Measurements from ENCODE around the gene ATAD3B.

ATAD3B gene

DNA sequence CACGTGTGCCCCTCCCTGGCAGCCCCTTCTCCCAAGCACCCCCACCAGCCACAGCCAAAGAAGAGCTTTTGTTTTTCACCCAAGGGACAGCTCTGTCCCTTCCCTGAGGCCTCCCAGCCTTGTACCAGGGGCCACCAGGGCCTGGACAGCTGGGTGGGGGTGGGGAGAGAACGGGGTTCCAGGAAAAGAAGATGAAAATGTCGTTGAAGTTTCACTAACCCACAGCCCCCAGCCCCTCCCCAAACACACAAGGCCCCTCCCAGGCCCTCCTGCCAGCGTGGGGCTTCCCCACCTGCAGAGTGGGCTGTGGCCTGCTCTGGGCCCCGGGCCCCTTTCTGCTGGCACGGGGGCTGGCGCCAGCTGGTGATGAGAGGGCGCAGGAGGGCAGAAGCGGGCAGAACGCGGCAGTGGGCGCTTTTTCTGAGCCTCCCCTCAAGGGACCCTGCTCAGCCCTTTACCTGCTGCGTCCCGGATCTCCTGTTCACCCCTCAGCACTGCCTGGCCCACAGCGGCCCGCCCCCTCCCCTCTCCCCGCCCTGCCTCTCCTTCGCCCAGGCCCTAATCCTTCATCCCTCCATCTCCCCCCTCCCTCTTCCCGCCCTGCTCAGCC is 45.0 kb upstream of the ATAD3B start (continued):
- no peak for TF ChIP-seq KLF8 (tag by site-specific recombination; IDR thresholded peaks at IDR 0.05)

DNA sequence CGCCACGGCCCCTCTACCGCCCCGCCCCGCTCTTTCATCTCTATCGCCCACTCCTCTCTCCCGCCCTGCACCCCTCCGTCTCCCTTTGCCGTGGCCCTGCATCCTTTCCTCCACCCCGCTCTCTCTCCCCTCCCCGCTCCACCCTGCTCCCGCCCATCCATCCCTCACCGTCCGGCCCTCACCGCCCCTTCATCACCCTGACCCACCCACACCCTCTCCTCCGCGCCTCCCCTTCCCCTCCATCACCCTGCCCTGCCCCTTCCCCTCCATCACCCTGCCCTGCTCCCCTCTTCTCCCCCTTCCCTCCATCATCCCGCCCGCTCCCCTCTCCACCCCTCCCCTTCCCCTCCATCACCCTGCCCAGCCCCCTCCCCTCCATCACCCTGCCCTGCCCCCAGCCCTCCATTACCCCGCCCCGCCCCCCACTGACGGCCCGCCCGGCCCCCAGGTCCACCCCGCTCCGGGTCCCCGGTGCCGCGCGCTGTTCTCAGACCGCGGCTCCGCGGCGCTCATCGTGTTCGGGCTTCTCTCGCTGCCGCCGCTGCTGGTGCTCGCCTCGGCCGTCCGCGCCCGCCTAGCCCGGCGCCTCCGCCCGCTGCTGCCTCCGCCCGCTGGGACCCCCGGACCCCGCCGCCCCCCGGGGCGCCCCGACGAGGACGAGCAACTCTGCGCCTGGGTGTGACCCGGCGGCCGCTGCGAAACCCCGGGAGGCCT is 44.3 kb upstream of the ATAD3B start:
- TF ChIP-seq, protein P1, sequence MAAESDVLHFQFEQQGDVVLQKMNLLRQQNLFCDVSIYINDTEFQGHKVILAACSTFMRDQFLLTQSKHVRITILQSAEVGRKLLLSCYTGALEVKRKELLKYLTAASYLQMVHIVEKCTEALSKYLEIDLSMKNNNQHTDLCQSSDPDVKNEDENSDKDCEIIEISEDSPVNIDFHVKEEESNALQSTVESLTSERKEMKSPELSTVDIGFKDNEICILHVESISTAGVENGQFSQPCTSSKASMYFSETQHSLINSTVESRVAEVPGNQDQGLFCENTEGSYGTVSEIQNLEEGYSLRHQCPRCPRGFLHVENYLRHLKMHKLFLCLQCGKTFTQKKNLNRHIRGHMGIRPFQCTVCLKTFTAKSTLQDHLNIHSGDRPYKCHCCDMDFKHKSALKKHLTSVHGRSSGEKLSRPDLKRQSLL (tag by site-specific recombination; IDR thresholded peaks at IDR 0.05) = peak; percentile 94; the same call in 1 of the 2 replicates
- no peak for TF ChIP-seq GFI1B (tag by site-specific recombination; IDR thresholded peaks at IDR 0.05)
- peak; percentile 66 for TF ChIP-seq SP3 (tag by site-specific recombination; IDR thresholded peaks at IDR 0.05)
- peak; percentile 89 for TF ChIP-seq ZNF366 (tag by site-specific recombination; conservative IDR thresholded peaks at IDR 0.05)
- peak; percentile 53; the same call in 1 of the 2 replicates for TF ChIP-seq ZBTB7A (tag by site-specific recombination; IDR thresholded peaks at IDR 0.05; ENCODE audit: low read depth)
- peak; percentile 90 for TF ChIP-seq KLF8 (tag by site-specific recombination; IDR thresholded peaks at IDR 0.05)
- peak; percentile 88 for TF ChIP-seq EGR2 (tag by site-specific recombination; IDR thresholded peaks at IDR 0.05; ENCODE audit: low read depth)
- TF ChIP-seq, protein P2, sequence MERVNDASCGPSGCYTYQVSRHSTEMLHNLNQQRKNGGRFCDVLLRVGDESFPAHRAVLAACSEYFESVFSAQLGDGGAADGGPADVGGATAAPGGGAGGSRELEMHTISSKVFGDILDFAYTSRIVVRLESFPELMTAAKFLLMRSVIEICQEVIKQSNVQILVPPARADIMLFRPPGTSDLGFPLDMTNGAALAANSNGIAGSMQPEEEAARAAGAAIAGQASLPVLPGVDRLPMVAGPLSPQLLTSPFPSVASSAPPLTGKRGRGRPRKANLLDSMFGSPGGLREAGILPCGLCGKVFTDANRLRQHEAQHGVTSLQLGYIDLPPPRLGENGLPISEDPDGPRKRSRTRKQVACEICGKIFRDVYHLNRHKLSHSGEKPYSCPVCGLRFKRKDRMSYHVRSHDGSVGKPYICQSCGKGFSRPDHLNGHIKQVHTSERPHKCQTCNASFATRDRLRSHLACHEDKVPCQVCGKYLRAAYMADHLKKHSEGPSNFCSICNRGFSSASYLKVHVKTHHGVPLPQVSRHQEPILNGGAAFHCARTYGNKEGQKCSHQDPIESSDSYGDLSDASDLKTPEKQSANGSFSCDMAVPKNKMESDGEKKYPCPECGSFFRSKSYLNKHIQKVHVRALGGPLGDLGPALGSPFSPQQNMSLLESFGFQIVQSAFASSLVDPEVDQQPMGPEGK (tag by site-specific recombination; IDR thresholded peaks at IDR 0.05) = peak; percentile 35; the same call in 1 of the 2 replicates
- TF ChIP-seq WT1 (tag by site-specific recombination; IDR thresholded peaks at IDR 0.05) = peak; percentile 81
- peak; percentile 75 for TF ChIP-seq SP7 (tag by site-specific recombination; IDR thresholded peaks at IDR 0.05)
- TF ChIP-seq, protein P3, sequence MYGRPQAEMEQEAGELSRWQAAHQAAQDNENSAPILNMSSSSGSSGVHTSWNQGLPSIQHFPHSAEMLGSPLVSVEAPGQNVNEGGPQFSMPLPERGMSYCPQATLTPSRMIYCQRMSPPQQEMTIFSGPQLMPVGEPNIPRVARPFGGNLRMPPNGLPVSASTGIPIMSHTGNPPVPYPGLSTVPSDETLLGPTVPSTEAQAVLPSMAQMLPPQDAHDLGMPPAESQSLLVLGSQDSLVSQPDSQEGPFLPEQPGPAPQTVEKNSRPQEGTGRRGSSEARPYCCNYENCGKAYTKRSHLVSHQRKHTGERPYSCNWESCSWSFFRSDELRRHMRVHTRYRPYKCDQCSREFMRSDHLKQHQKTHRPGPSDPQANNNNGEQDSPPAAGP (tag by site-specific recombination; IDR thresholded peaks at IDR 0.05) = peak; percentile 99
- TF ChIP-seq ZNF624 (tag by site-specific recombination; IDR thresholded peaks at IDR 0.05) = no peak
- no peak for TF ChIP-seq ZNF585B (tag by site-specific recombination; IDR thresholded peaks at IDR 0.05)
- TF ChIP-seq, protein P4, sequence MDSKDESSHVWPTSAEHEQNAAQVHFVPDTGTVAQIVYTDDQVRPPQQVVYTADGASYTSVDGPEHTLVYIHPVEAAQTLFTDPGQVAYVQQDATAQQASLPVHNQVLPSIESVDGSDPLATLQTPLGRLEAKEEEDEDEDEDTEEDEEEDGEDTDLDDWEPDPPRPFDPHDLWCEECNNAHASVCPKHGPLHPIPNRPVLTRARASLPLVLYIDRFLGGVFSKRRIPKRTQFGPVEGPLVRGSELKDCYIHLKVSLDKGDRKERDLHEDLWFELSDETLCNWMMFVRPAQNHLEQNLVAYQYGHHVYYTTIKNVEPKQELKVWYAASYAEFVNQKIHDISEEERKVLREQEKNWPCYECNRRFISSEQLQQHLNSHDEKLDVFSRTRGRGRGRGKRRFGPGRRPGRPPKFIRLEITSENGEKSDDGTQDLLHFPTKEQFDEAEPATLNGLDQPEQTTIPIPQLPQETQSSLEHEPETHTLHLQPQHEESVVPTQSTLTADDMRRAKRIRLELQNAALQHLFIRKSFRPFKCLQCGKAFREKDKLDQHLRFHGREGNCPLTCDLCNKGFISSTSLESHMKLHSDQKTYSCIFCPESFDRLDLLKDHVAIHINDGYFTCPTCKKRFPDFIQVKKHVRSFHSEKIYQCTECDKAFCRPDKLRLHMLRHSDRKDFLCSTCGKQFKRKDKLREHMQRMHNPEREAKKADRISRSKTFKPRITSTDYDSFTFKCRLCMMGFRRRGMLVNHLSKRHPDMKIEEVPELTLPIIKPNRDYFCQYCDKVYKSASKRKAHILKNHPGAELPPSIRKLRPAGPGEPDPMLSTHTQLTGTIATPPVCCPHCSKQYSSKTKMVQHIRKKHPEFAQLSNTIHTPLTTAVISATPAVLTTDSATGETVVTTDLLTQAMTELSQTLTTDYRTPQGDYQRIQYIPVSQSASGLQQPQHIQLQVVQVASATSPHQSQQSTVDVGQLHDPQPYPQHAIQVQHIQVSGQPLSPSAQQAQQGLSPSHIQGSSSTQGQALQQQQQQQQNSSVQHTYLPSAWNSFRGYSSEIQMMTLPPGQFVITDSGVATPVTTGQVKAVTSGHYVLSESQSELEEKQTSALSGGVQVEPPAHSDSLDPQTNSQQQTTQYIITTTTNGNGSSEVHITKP (tag by site-specific recombination; IDR thresholded peaks at IDR 0.05) = 0 out of 2 replicates have a peak, but pooled peaks have one; percentile 6
- TF ChIP-seq KLF7 (tag by site-specific recombination; IDR thresholded peaks at IDR 0.05; ENCODE audit: borderline replicate concordance) = peak; percentile 63; the same call in 1 of the 2 replicates
- TF ChIP-seq SP2 (tag by site-specific recombination; IDR thresholded peaks at IDR 0.05) = peak; percentile 63
- peak; percentile 100 for TF ChIP-seq KLF1 (tag by site-specific recombination; IDR thresholded peaks at IDR 0.05)
- 0 out of 2 replicates have a peak, but pooled peaks have one; percentile 5 for TF ChIP-seq ZNF146 (tag by site-specific recombination; IDR thresholded peaks at IDR 0.05)
- TF ChIP-seq ZFHX2 (tag by site-specific recombination; conservative IDR thresholded peaks at IDR 0.05) = peak; percentile 93
- peak; percentile 53; the same call in 1 of the 2 replicates for TF ChIP-seq ZNF600 (tag by site-specific recombination; IDR thresholded peaks at IDR 0.05)
- no peak for TF ChIP-seq ZNF133 (tag by site-specific recombination; IDR thresholded peaks at IDR 0.05)
- peak; percentile 73 for TF ChIP-seq ZBTB8A (tag by site-specific recombination; IDR thresholded peaks at IDR 0.05)
- TF ChIP-seq, protein P5, sequence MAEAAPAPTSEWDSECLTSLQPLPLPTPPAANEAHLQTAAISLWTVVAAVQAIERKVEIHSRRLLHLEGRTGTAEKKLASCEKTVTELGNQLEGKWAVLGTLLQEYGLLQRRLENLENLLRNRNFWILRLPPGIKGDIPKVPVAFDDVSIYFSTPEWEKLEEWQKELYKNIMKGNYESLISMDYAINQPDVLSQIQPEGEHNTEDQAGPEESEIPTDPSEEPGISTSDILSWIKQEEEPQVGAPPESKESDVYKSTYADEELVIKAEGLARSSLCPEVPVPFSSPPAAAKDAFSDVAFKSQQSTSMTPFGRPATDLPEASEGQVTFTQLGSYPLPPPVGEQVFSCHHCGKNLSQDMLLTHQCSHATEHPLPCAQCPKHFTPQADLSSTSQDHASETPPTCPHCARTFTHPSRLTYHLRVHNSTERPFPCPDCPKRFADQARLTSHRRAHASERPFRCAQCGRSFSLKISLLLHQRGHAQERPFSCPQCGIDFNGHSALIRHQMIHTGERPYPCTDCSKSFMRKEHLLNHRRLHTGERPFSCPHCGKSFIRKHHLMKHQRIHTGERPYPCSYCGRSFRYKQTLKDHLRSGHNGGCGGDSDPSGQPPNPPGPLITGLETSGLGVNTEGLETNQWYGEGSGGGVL (tag by site-specific recombination; IDR thresholded peaks at IDR 0.05) = peak; percentile 54
- no peak for TF ChIP-seq ZNF830 (tag by site-specific recombination; IDR thresholded peaks at IDR 0.05; ENCODE audit: low read depth)

More for the DNA sequence above, 44.3 kb upstream of the ATAD3B start:
- Histone ChIP-seq H3K4me3 (ENCODE audit: low read depth, low read length) (peak overlapping the region; percentile 26), H3K27ac (ENCODE audit: extremely low read depth, low read depth, low read length) (no peak overlapping the region; the same call in 1 of the 2 replicates), H3K4me1 (ENCODE audit: control insufficient read depth, insufficient read depth, low read length) (no peaks in the 10 kb centered on the region), H3K36me3 (ENCODE audit: control insufficient read depth in 2 of 2, insufficient read depth in 1 of 2, low read length in 2 of 2) (no peaks in the 10 kb centered on the region), H3K9me3 (ENCODE audit: control insufficient read depth, insufficient read depth, low read depth, low read length) (no peaks in the 10 kb centered on the region)
- ChIA-PET CTCF (no interaction called here), POLR2A (no interaction called here)

Measured in HEK293 (cell line).